Naive thymus-derived CD8-positive, alpha-beta T cell (primary cell): ENCODE results near the gene PHKB. TPM values are rescaled to one million over a fixed set of nuclear protein-coding genes. Genes with fewer than 3 reads are reported as not detected.
"Not testable (repeated sequence)": the region's sequence is repeated elsewhere in the genome, so short reads cannot be mapped to it uniquely, and the experiment has no call there.

Source experiments
- ATAC-seq, 2 donors: fragments of 150-1000 bp; cut with Tn5 transposase in 1 of 2; sonication (Bioruptor Pico), chemical (Tn5 transposase) in 1 of 2; 1 replicate in 1 of 2; 2 replicates in 1 of 2; pipeline ENCODE4 v1.10.0; 2021; ENCODE audit warnings: mild to moderate bottlenecking in 2 of 2, moderate library complexity in 2 of 2
- POLR2A ChIA-PET: fragments of 350-600 bp; sonication (Branson Sonifier 250); formaldehyde crosslinking; loops from one replicate; lab custom pipeline; 2021; ENCODE audit warnings: antibody characterized with exemption; lab: Charles Lee
- DNase-seq, 10 donors: peaks; one replicate each; pipeline versions ENCODE4 v3.0.0 to v3.0.0-alpha.2; 2020 to 2022
- H3K27ac Mint-ChIP-seq, 10 donors: one replicate each; pipeline ENCODE4 v1.8.0; 2020 to 2022; ENCODE audit warnings: mild to moderate bottlenecking in 10 of 10, mixed read lengths in 10 of 10, moderate library complexity in 4 of 10, inconsistent platforms in 1 of 10
- H3K27me3 Mint-ChIP-seq, 5 donors: one replicate each; pipeline ENCODE4 v1.8.0; 2021 to 2022; ENCODE audit warnings: mixed read lengths in 5 of 5
- H3K36me3 Mint-ChIP-seq, 3 donors: one replicate each; pipeline ENCODE4 v1.8.0; 2020 to 2022; ENCODE audit warnings: mixed read lengths in 3 of 3, mild to moderate bottlenecking in 2 of 3, inconsistent platforms in 1 of 3
- H3K4me1 Mint-ChIP-seq, 4 donors: one replicate each; pipeline ENCODE4 v1.8.0; 2021 to 2022; ENCODE audit warnings: mixed read lengths in 4 of 4
- H3K4me3 Mint-ChIP-seq, 10 donors: one replicate each; pipeline ENCODE4 v1.8.0; 2020 to 2022; ENCODE audit warnings: mild to moderate bottlenecking in 10 of 10, mixed read lengths in 10 of 10, moderate library complexity in 6 of 10, inconsistent platforms in 1 of 10
- H3K9me3 Mint-ChIP-seq, 9 donors: one replicate each; pipeline ENCODE4 v1.8.0; 2020 to 2022; ENCODE audit warnings: mixed read lengths in 9 of 9, mild to moderate bottlenecking in 3 of 9, inconsistent platforms in 1 of 9, moderate library complexity in 1 of 9
- polyA plus RNA-seq, 3 donors: library from polyadenylated mRNA; unstranded; fragments of 300-500 nt; fragmentation: Illumina TruSeq; gene quantifications; one replicate each; pipeline ENCODE4 v1.2.3, GENCODE V29; 2021
- total RNA-seq, 8 experiments: library from RNA in 2 of 8; stranded (reverse) in 2 of 8; gene quantifications; one replicate each; pipeline ENCODE4 v1.2.3 and lab custom pipeline; 2021 to 2026

The PHKB gene
- total and polyA plus RNA-seq, 5 experiments from 2014 or later, result 25.1 to 48.6 (median 34.2) TPM

GRCh38 chr16:47519996-47520679 lies 59.0 kb downstream of the PHKB start:
- DNase-seq (no peak), ATAC-seq (no peak)
- H3K4me3 Mint-ChIP-seq, result no peak overlapping the region
- peaks cover 5 to 63% (median 48%) of the 10 kb centered on the region in 3 donors for H3K36me3 Mint-ChIP-seq
- peaks cover 4 to 20% (median 11%) of the 10 kb centered on the region in 4 donors for H3K4me1 Mint-ChIP-seq
- H3K27me3 Mint-ChIP-seq, result no peaks in the 10 kb centered on the region
- POLR2A ChIA-PET, result no interaction called here
- peaks cover 0 to 6% (median 0%) of the 10 kb centered on the region in 9 donors for H3K9me3 Mint-ChIP-seq
- peak overlapping the region in 1 of 10 donors; percentile 53 for H3K27ac Mint-ChIP-seq

GRCh38 chr16:47523342-47524006 lies 62.3 kb downstream of the PHKB start:
- Mint-ChIP-seq H3K9me3 (peaks cover 0 to 6% (median 0%) of the 10 kb centered on the region in 9 donors), H3K27ac (peak overlapping the region in 2 of 10 donors; percentile 30 to 41), H3K36me3 (peaks cover 5 to 47% (median 39%) of the 10 kb centered on the region in 3 donors), H3K27me3 (no peaks in the 10 kb centered on the region), H3K4me1 (peaks cover 6 to 20% (median 11%) of the 10 kb centered on the region in 4 donors), H3K4me3 (no peak overlapping the region)
- POLR2A ChIA-PET, result no interaction called here
- DNase-seq (peak in 1 of 10 donors; percentile 2), ATAC-seq (no peak)

- Mint-ChIP-seq H3K4me1 (peaks cover 6 to 20% (median 11%) of the 10 kb centered on the region in 4 donors), H3K27me3 (no peaks in the 10 kb centered on the region), H3K27ac (no peak overlapping the region), H3K36me3 (peaks cover 4 to 50% (median 42%) of the 10 kb centered on the region in 3 donors), H3K9me3 (peaks cover 0 to 6% (median 0%) of the 10 kb centered on the region in 9 donors), H3K4me3 (no peak overlapping the region)
- ATAC-seq (no peak), DNase-seq (no peak)
- POLR2A ChIA-PET, result no interaction called here
Observed at GRCh38 chr16:47524007-47524405, 62.9 kb downstream of the PHKB start.

GRCh38 chr16:47528431-47528830 lies 67.3 kb downstream of the PHKB start:
- peaks cover 0 to 6% (median 2%) of the 10 kb centered on the region in 9 donors for H3K9me3 Mint-ChIP-seq
- H3K36me3 Mint-ChIP-seq, result peaks cover 6 to 45% (median 39%) of the 10 kb centered on the region in 3 donors
- no peak overlapping the region for H3K4me3 Mint-ChIP-seq
- ATAC-seq (no peak), DNase-seq (no peak)
- H3K27ac Mint-ChIP-seq, result no peak overlapping the region
- no peaks in the 10 kb centered on the region for H3K27me3 Mint-ChIP-seq
- H3K4me1 Mint-ChIP-seq, result peaks cover 6 to 7% (median 7%) of the 10 kb centered on the region in 4 donors
- POLR2A ChIA-PET, result no interaction called here

- H3K36me3 Mint-ChIP-seq, result peaks cover 28 to 65% (median 53%) of the 10 kb centered on the region in 3 donors
- no peak overlapping the region for H3K4me3 Mint-ChIP-seq
- DNase-seq (no peak), ATAC-seq (no peak)
- peaks cover 0 to 7% (median 0%) of the 10 kb centered on the region in 4 donors for H3K4me1 Mint-ChIP-seq
- no peaks in the 10 kb centered on the region for H3K27me3 Mint-ChIP-seq
- no peak overlapping the region for H3K27ac Mint-ChIP-seq
- peaks cover 0 to 43% (median 19%) of the 10 kb centered on the region in 9 donors for H3K9me3 Mint-ChIP-seq
- POLR2A ChIA-PET, result no interaction called here
Observed at GRCh38 chr16:47533744-47534292, 72.7 kb downstream of the PHKB start.

- Mint-ChIP-seq H3K27ac (peak overlapping the region in 1 of 10 donors; percentile 51), H3K27me3 (no peaks in the 10 kb centered on the region), H3K4me3 (no peak overlapping the region), H3K9me3 (peaks cover 5 to 76% (median 23%) of the 10 kb centered on the region in 9 donors), H3K4me1 (peaks cover 0 to 7% (median 0%) of the 10 kb centered on the region in 4 donors), H3K36me3 (peaks cover 32 to 85% (median 69%) of the 10 kb centered on the region in 3 donors)
- DNase-seq (no peak), ATAC-seq (no peak)
- POLR2A ChIA-PET, result no interaction called here
Observed at GRCh38 chr16:47538472-47538871, 77.3 kb downstream of the PHKB start.

GRCh38 chr16:47539707-47540670 lies 78.9 kb downstream of the PHKB start:
- POLR2A ChIA-PET, DNase-seq, H3K4me3 Mint-ChIP-seq, ATAC-seq, H3K27me3 Mint-ChIP-seq: not testable (repeated sequence)
- Mint-ChIP-seq H3K9me3 (peaks cover 12 to 82% (median 27%) of the 10 kb centered on the region in 9 donors), H3K36me3 (peaks cover 41 to 90% (median 75%) of the 10 kb centered on the region in 3 donors), H3K27ac (peak overlapping the region in 2 of 10 donors; percentile 33 to 34), H3K4me1 (peaks cover 0 to 12% (median 4%) of the 10 kb centered on the region in 4 donors)

- DNase-seq, POLR2A ChIA-PET, H3K27ac Mint-ChIP-seq, H3K4me3 Mint-ChIP-seq, ATAC-seq, H3K27me3 Mint-ChIP-seq: not testable (repeated sequence)
- Mint-ChIP-seq H3K36me3 (peaks cover 52 to 93% (median 79%) of the 10 kb centered on the region in 3 donors), H3K9me3 (peaks cover 16 to 88% (median 36%) of the 10 kb centered on the region in 9 donors), H3K4me1 (peaks cover 3 to 12% (median 4%) of the 10 kb centered on the region in 4 donors)
Observed at GRCh38 chr16:47541135-47541534, 80.0 kb downstream of the PHKB start.

GRCh38 chr16:47544255-47544654 lies 83.1 kb downstream of the PHKB start:
- peaks cover 15 to 80% (median 39%) of the 10 kb centered on the region in 9 donors for H3K9me3 Mint-ChIP-seq
- POLR2A ChIA-PET, H3K4me1 Mint-ChIP-seq, ATAC-seq, H3K27me3 Mint-ChIP-seq, DNase-seq, H3K4me3 Mint-ChIP-seq: not testable (repeated sequence)
- peaks cover 48 to 90% (median 79%) of the 10 kb centered on the region in 3 donors for H3K36me3 Mint-ChIP-seq
- H3K27ac Mint-ChIP-seq, result peak overlapping the region in 2 of 10 donors; percentile 31 to 54

GRCh38 chr16:47551185-47551584 lies 90.1 kb downstream of the PHKB start:
- H3K4me3 Mint-ChIP-seq, POLR2A ChIA-PET, DNase-seq, H3K27me3 Mint-ChIP-seq, H3K27ac Mint-ChIP-seq, H3K4me1 Mint-ChIP-seq, ATAC-seq: not testable (repeated sequence)
- peaks cover 5 to 68% (median 35%) of the 10 kb centered on the region in 9 donors for H3K9me3 Mint-ChIP-seq
- H3K36me3 Mint-ChIP-seq, result peaks cover 65 to 95% (median 93%) of the 10 kb centered on the region in 3 donors

- H3K27ac Mint-ChIP-seq, H3K27me3 Mint-ChIP-seq, DNase-seq, H3K4me1 Mint-ChIP-seq, H3K4me3 Mint-ChIP-seq, ATAC-seq, POLR2A ChIA-PET: not testable (repeated sequence)
- Mint-ChIP-seq H3K9me3 (peaks cover 5 to 64% (median 33%) of the 10 kb centered on the region in 9 donors), H3K36me3 (peaks cover 63 to 94% (median 94%) of the 10 kb centered on the region in 3 donors)
Observed at GRCh38 chr16:47551767-47552166, 90.6 kb downstream of the PHKB start.
